Astrocyte of the hippocampus (primary cell): ENCODE results near the gene BST1.

Experiments
- DNase-seq: peaks from one replicate; pipeline ENCODE4 v3.0.0; 2011; ENCODE audit warnings: low read depth, low spot score

Gene BST1

GRCh38 chr4:15676039-15676438 is 26.8 kb upstream of the BST1 start:
- DNase-seq = no peak

- DNase-seq = no peak
Observed at GRCh38 chr4:15676899-15677298, 26.0 kb upstream of the BST1 start.

- peak; percentile 79 for DNase-seq
Observed at GRCh38 chr4:15677507-15677988, 25.3 kb upstream of the BST1 start.

GRCh38 chr4:15681067-15681371 is 21.8 kb upstream of the BST1 start:
- DNase-seq = no peak

- DNase-seq = peak; percentile 100
Observed at GRCh38 chr4:15681372-15682241, 21.3 kb upstream of the BST1 start, which contains the start of gene FAM200B. Gene FAM200B (plus strand): TSS chr4:15681827. CDS start chr4:15686978, 5,151 bp downstream.

- no peak for DNase-seq
Observed at GRCh38 chr4:15682242-15683142, 20.4 kb upstream of the BST1 start.

GRCh38 chr4:15683143-15683495 is 19.7 kb upstream of the BST1 start:
- no peak for DNase-seq

- DNase-seq = no peak
Observed at GRCh38 chr4:15684498-15684897, 18.4 kb upstream of the BST1 start.

- no peak for DNase-seq
Observed at GRCh38 chr4:15688051-15688450, 14.8 kb upstream of the BST1 start.

- no peak for DNase-seq
Observed at GRCh38 chr4:15689540-15689939, 13.3 kb upstream of the BST1 start.

- peak; percentile 93 for DNase-seq
Observed at GRCh38 chr4:15690020-15690809, 12.7 kb upstream of the BST1 start.

GRCh38 chr4:15691346-15692135 is 11.3 kb upstream of the BST1 start:
- DNase-seq = no peak

GRCh38 chr4:15692602-15693001 is 10.3 kb upstream of the BST1 start:
- DNase-seq = no peak

GRCh38 chr4:15694431-15694830 is 8.4 kb upstream of the BST1 start:
- peak; percentile 78 for DNase-seq

GRCh38 chr4:15695240-15695699 is 7.6 kb upstream of the BST1 start:
- peak; percentile 98 for DNase-seq

GRCh38 chr4:15695729-15696128 is 7.1 kb upstream of the BST1 start:
- peak; percentile 57 for DNase-seq

- DNase-seq = no peak
Observed at GRCh38 chr4:15696866-15697265, 6.0 kb upstream of the BST1 start.

GRCh38 chr4:15703439-15703838 is 574 bp downstream of the BST1 start:
- DNase-seq = no peak

GRCh38 chr4:15704129-15704528 is 1.3 kb downstream of the BST1 start:
- DNase-seq = no peak

GRCh38 chr4:15706646-15707362 is 3.9 kb downstream of the BST1 start:
- DNase-seq = no peak
